ENCODE data around the gene ADAMTS12. TPM values are rescaled to one million over a fixed set of nuclear protein-coding genes. Genes with fewer than 3 reads are reported as not detected.

Gene ADAMTS12
- total RNA-seq, 1 experiment from 2014 or later: not detected

DNA sequence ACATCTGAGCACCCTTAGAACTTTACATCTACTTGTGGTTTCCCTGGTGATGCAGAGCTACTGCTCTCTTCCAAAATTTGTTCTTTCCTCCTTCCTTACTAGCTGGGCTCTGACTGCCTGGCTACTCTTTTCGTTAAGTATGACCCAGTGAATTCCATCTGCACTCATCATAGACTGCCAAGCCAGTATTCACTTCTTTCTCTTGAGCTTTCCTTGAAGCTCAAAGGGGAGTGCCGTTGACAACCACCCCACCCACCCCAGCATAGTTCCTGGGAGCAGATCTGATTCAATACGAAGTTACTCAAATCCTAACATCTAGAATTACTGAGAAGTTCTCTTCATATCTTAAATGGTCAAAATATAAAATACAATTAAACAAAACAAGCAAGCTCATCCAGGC lies 190.5 kb downstream of the ADAMTS12 start:
- Histone ChIP-seq H3K9ac (ENCODE audit: low read length) (no peak overlapping the region), H2AFZ (ENCODE audit: low read length) (no peak overlapping the region), H3K4me1 (ENCODE audit: low read length) (no peaks in the 10 kb centered on the region), H3K9me3 (ENCODE audit: low read length) (no peaks in the 10 kb centered on the region), H3K4me3 (ENCODE audit: low read length) (no peak overlapping the region), H3K36me3 (ENCODE audit: insufficient read depth, low read length) (no peaks in the 10 kb centered on the region), H3K79me2 (ENCODE audit: low read length) (no peaks in the 10 kb centered on the region), H3K9me2 (replicated peaks; ENCODE audit: insufficient read depth, low read length) (no peaks in the 10 kb centered on the region), H4K20me1 (ENCODE audit: insufficient read depth, low read depth, low read length) (no peaks in the 10 kb centered on the region), H3K27me3 (ENCODE audit: low read length) (no peaks in the 10 kb centered on the region), H3K27ac (ENCODE audit: low read length) (no peak overlapping the region), H3K4me2 (ENCODE audit: low read depth, low read length, poor library complexity, severe bottlenecking) (no peak overlapping the region)
- no peak for DNase-seq

DNA sequence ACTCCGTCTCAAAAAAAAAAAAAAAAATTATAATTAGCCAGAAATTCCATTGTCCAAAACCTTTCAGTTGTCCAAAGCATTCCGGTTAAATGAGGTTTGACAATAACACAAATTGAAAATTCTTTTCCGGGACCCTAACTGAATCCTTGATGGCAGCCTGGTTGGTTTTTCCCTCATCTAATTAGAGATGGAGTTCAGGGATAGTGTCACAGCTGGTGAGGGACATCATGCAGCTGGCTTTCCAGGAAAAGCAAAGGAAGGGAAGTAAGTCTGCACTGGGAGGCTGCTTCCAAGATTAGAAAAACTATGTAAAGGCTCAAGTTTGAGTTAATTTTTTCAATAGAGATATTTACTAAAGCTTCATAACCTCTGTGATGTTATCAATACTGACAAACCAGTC lies 195.4 kb downstream of the ADAMTS12 start:
- Histone ChIP-seq H3K4me3 (ENCODE audit: low read length) (no peak overlapping the region), H4K20me1 (ENCODE audit: insufficient read depth, low read depth, low read length) (no peaks in the 10 kb centered on the region), H3K9me3 (ENCODE audit: low read length) (peaks cover 5% of the 10 kb centered on the region; the same call in 1 of the 2 replicates), H2AFZ (ENCODE audit: low read length) (no peak overlapping the region), H3K27me3 (ENCODE audit: low read length) (no peaks in the 10 kb centered on the region), H3K4me2 (ENCODE audit: low read depth, low read length, poor library complexity, severe bottlenecking) (no peak overlapping the region), H3K27ac (ENCODE audit: low read length) (no peak overlapping the region), H3K36me3 (ENCODE audit: insufficient read depth, low read length) (no peaks in the 10 kb centered on the region), H3K9ac (ENCODE audit: low read length) (no peak overlapping the region), H3K9me2 (replicated peaks; ENCODE audit: insufficient read depth, low read length) (no peaks in the 10 kb centered on the region), H3K4me1 (ENCODE audit: low read length) (no peaks in the 10 kb centered on the region), H3K79me2 (ENCODE audit: low read length) (no peaks in the 10 kb centered on the region)
- no peak for DNase-seq

DNA sequence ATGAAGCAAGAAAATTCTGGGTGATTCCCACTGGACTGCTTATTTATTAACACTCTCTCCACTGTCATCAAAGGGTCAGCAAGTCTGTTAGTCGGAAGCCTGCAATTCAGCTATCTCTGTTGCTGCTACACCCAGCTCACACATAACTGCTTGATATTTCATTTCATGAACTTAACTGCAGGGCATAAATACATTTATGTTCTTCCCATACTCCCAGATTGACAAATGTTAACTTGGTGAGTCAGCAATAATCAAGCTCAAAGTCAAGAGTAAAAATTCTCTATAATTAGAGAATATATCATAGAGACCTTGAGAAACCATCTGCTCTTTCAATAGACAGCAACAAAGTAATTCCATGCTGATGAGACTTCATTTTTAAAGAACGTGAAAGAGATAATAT lies 198.8 kb downstream of the ADAMTS12 start:
- no peaks in the 10 kb centered on the region for H3K9me2 ChIP-seq (replicated peaks; ENCODE audit: insufficient read depth, low read length)
- no peak overlapping the region for H3K4me3 ChIP-seq (ENCODE audit: low read length)
- peaks cover 5% of the 10 kb centered on the region; the same call in 1 of the 2 replicates for H3K9me3 ChIP-seq (ENCODE audit: low read length)
- no peak overlapping the region for H3K9ac ChIP-seq (ENCODE audit: low read length)
- no peak overlapping the region for H2AFZ ChIP-seq (ENCODE audit: low read length)
- no peak overlapping the region for H3K4me2 ChIP-seq (ENCODE audit: low read depth, low read length, poor library complexity, severe bottlenecking)
- no peak for DNase-seq
- H3K4me1 ChIP-seq (ENCODE audit: low read length): no peaks in the 10 kb centered on the region
- H3K79me2 ChIP-seq (ENCODE audit: low read length): no peaks in the 10 kb centered on the region
- H4K20me1 ChIP-seq (ENCODE audit: insufficient read depth, low read depth, low read length): no peaks in the 10 kb centered on the region
- H3K27ac ChIP-seq (ENCODE audit: low read length): no peak overlapping the region
- H3K36me3 ChIP-seq (ENCODE audit: insufficient read depth, low read length): no peaks in the 10 kb centered on the region
- H3K27me3 ChIP-seq (ENCODE audit: low read length): no peaks in the 10 kb centered on the region

DNA sequence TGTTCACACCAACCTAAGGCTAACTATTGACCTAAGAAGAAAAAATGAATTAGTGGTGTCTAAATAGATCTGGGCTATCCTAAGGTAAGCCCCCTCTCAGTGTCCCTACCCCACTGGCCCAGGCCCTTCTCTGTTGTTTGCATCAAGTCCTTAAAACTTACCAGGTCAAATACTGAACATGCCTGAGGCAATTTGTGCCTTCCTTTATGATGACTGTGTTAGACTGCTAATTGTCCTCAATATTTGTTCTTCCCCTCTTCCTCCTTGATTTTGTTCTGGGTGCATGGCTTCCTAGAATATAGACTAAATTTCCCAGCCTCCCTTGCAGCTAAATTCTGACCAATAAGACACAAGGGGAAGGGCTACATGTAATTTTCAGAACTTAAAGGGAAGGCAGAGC lies 199.9 kb downstream of the ADAMTS12 start:
- H3K27me3 ChIP-seq (ENCODE audit: low read length): no peaks in the 10 kb centered on the region
- no peaks in the 10 kb centered on the region for H4K20me1 ChIP-seq (ENCODE audit: insufficient read depth, low read depth, low read length)
- no peak overlapping the region for H3K27ac ChIP-seq (ENCODE audit: low read length)
- H3K4me1 ChIP-seq (ENCODE audit: low read length): no peaks in the 10 kb centered on the region
- no peak overlapping the region for H2AFZ ChIP-seq (ENCODE audit: low read length)
- H3K9me3 ChIP-seq (ENCODE audit: low read length): peaks cover 5% of the 10 kb centered on the region; the same call in 1 of the 2 replicates
- DNase-seq: no peak
- H3K9me2 ChIP-seq (replicated peaks; ENCODE audit: insufficient read depth, low read length): no peaks in the 10 kb centered on the region
- no peaks in the 10 kb centered on the region for H3K79me2 ChIP-seq (ENCODE audit: low read length)
- H3K36me3 ChIP-seq (ENCODE audit: insufficient read depth, low read length): no peaks in the 10 kb centered on the region
- H3K4me2 ChIP-seq (ENCODE audit: low read depth, low read length, poor library complexity, severe bottlenecking): no peak overlapping the region
- no peak overlapping the region for H3K4me3 ChIP-seq (ENCODE audit: low read length)
- H3K9ac ChIP-seq (ENCODE audit: low read length): no peak overlapping the region

DNA sequence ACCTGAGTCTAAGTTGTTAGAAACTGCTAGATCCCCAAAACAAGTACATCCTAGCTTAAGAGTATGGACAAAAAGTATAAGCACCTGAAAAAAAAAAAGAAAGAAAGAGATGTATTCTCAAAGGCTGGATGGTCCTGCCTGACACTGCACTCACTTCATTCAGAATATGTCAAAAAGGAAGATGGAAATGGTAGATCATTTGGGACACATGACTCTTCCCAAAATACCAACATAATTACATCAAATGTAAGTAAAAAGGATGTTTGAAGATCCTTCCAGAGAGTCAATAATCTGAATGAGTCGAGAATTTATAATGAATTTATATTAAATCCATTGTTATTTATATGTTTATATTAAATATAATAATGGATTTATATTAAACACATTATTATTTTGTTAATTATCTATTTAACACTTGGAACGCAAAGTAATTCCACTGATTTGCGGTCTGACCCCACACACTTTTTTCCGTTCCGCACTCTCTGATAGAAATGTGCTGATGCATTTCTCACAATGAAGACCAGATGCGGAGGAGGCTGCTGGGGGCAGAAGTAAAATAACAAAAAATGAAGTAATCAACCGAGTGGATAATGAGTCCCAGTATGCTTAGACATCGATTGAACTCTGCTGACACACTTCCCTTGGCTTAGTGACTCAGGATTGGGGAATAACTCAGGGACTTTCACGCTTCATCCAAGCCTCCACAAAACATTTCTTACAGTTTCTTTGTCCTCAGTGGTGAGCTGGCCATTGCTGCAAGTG lies 201.2 kb downstream of the ADAMTS12 start:
- Histone ChIP-seq H4K20me1 (ENCODE audit: insufficient read depth, low read depth, low read length) (no peaks in the 10 kb centered on the region), H3K36me3 (ENCODE audit: insufficient read depth, low read length) (no peaks in the 10 kb centered on the region), H3K4me3 (ENCODE audit: low read length) (no peak overlapping the region), H3K27ac (ENCODE audit: low read length) (no peak overlapping the region), H2AFZ (ENCODE audit: low read length) (no peak overlapping the region), H3K9me3 (ENCODE audit: low read length) (peaks cover 5% of the 10 kb centered on the region; the same call in 1 of the 2 replicates), H3K79me2 (ENCODE audit: low read length) (no peaks in the 10 kb centered on the region), H3K9me2 (replicated peaks; ENCODE audit: insufficient read depth, low read length) (no peaks in the 10 kb centered on the region), H3K4me1 (ENCODE audit: low read length) (no peaks in the 10 kb centered on the region), H3K9ac (ENCODE audit: low read length) (no peak overlapping the region), H3K4me2 (ENCODE audit: low read depth, low read length, poor library complexity, severe bottlenecking) (no peak overlapping the region), H3K27me3 (ENCODE audit: low read length) (no peaks in the 10 kb centered on the region)
- DNase-seq: no peak

DNA sequence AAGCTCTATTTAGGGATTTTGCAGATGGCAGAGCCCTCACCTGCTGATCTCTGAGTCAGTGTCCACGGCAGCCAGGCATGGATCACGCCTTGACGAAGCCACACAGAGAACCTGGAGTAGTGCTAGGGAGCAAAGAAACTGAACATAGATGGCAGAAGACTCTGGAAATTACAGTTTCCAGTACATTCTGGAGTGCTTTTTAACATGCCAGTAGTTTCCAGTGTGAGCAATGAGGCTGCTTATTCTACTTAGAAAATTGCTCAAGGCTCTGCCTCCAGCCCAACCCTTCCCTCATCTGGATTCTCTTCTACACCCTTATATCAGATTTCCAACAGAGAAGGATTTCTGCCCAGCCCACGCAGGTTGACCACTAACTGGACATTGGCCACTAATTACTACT lies 203.3 kb downstream of the ADAMTS12 start:
- Histone ChIP-seq H2AFZ (ENCODE audit: low read length) (no peak overlapping the region), H3K36me3 (ENCODE audit: insufficient read depth, low read length) (no peaks in the 10 kb centered on the region), H3K4me1 (ENCODE audit: low read length) (no peaks in the 10 kb centered on the region), H3K9me2 (replicated peaks; ENCODE audit: insufficient read depth, low read length) (no peaks in the 10 kb centered on the region), H3K27ac (ENCODE audit: low read length) (no peak overlapping the region), H3K9ac (ENCODE audit: low read length) (no peak overlapping the region), H3K79me2 (ENCODE audit: low read length) (no peaks in the 10 kb centered on the region), H3K4me3 (ENCODE audit: low read length) (no peak overlapping the region), H3K9me3 (ENCODE audit: low read length) (peaks cover 2% of the 10 kb centered on the region; the same call in 1 of the 2 replicates), H3K27me3 (ENCODE audit: low read length) (no peaks in the 10 kb centered on the region), H3K4me2 (ENCODE audit: low read depth, low read length, poor library complexity, severe bottlenecking) (no peak overlapping the region), H4K20me1 (ENCODE audit: insufficient read depth, low read depth, low read length) (no peaks in the 10 kb centered on the region)
- no peak for DNase-seq

DNA sequence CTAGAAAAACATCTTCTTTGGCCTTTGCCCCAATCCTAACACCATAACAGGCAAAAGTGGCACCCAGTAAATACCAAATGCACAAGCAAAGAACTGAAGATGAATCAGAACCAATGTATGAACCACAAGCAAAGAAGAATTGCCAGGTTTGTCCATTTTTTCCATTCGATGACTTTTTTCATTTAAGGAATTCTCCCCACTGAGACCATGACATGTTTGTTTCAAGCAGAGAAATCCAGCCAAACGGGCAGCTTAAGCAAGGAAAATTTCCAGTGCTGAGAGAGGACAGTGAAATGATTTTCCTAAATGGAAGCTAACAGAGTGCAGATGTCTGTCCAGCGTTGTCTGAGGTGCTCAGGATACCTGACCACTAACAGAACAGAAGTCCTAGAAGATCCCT lies 203.7 kb downstream of the ADAMTS12 start:
- H3K27me3 ChIP-seq (ENCODE audit: low read length): no peaks in the 10 kb centered on the region

DNA sequence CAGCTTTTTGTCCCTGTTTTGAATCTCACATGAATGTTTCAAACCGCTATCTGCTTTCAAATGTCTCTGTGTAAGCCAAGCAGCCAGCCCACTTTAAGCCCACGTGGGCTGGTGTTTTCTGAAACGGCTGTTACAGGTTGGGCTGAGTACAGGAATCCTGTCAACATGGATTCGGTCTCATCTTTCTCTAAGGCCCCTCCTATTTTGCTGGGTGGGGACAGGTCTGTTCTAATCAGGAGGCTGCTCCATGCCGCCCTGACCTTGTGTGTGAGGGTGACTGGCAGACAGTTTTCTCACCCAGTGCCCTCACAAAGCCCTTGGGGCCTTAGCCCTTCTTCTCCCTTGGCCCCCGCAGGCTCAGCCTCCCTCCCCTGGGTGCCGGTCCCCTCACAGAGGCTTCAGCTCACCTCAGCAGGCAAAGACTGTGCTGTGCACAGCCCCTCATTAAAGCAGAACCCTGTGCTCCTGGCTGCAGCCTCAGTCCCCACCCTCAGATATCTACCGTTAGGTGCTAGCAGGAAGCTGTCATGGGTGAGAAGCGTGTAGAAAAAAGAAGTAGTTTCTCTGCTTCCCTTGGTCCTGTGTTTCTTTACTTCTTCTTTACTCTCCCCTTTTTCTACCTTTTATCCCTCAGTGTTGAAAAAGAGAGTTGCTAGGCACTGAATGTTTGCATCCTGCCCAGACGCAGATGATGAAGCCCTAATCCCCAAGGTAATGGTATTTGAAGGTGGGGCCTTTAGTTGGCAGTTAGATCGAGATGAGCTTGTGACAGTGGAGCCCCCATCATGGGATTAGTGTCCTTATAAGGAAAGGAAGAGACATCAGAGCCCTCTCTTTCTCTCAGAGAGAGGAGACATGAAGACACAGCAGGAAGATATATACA lies 205.7 kb downstream of the ADAMTS12 start:
- H3K4me1 ChIP-seq (ENCODE audit: low read length): no peaks in the 10 kb centered on the region
- H3K27ac ChIP-seq (ENCODE audit: low read length): no peak overlapping the region
- H3K79me2 ChIP-seq (ENCODE audit: low read length): no peaks in the 10 kb centered on the region
- H3K9ac ChIP-seq (ENCODE audit: low read length): no peak overlapping the region
- H4K20me1 ChIP-seq (ENCODE audit: insufficient read depth, low read depth, low read length): no peaks in the 10 kb centered on the region
- no peaks in the 10 kb centered on the region for H3K36me3 ChIP-seq (ENCODE audit: insufficient read depth, low read length)
- H2AFZ ChIP-seq (ENCODE audit: low read length): no peak overlapping the region
- H3K9me2 ChIP-seq (replicated peaks; ENCODE audit: insufficient read depth, low read length): no peaks in the 10 kb centered on the region
- H3K9me3 ChIP-seq (ENCODE audit: low read length): no peaks in the 10 kb centered on the region
- no peak for DNase-seq
- no peak overlapping the region for H3K4me2 ChIP-seq (ENCODE audit: low read depth, low read length, poor library complexity, severe bottlenecking)
- no peaks in the 10 kb centered on the region for H3K27me3 ChIP-seq (ENCODE audit: low read length)
- no peak overlapping the region for H3K4me3 ChIP-seq (ENCODE audit: low read length)

More for the DNA sequence above, 203.7 kb downstream of the ADAMTS12 start:
- Histone ChIP-seq H3K9me2 (replicated peaks; ENCODE audit: insufficient read depth, low read length) (no peaks in the 10 kb centered on the region), H4K20me1 (ENCODE audit: insufficient read depth, low read depth, low read length) (no peaks in the 10 kb centered on the region), H3K27ac (ENCODE audit: low read length) (no peak overlapping the region), H3K79me2 (ENCODE audit: low read length) (no peaks in the 10 kb centered on the region), H3K36me3 (ENCODE audit: insufficient read depth, low read length) (no peaks in the 10 kb centered on the region), H3K9me3 (ENCODE audit: low read length) (no peaks in the 10 kb centered on the region), H3K9ac (ENCODE audit: low read length) (no peak overlapping the region), H2AFZ (ENCODE audit: low read length) (no peak overlapping the region), H3K4me1 (ENCODE audit: low read length) (no peaks in the 10 kb centered on the region), H3K4me3 (ENCODE audit: low read length) (no peak overlapping the region), H3K4me2 (ENCODE audit: low read depth, low read length, poor library complexity, severe bottlenecking) (no peak overlapping the region)
- DNase-seq: no peak

Data from Karpas-422 (cell line).